DND-41 (cell line): ENCODE results near the gene MBOAT1.

ENCODE experiments used
- ATAC-seq: fragments of 200-7000 bp; cut with Tn5 transposase; 3 replicates; pipeline ENCODE4 v1.9.1; 2021; ENCODE audit warnings: low read depth; ENCODE audit not compliant: insufficient read depth
- DNase-seq: peaks from one replicate; pipeline ENCODE4 v3.0.0-alpha.2; 2020
- H2AFZ ChIP-seq: 2 replicates; pipeline ENCODE4 v1.6.0; 2012; ENCODE audit warnings: low read depth, low read length
- H3K27ac ChIP-seq: 2 replicates; pipeline ENCODE4 v1.5.1; 2012; ENCODE audit warnings: low read length, inconsistent platforms
- H3K27me3 ChIP-seq: fragments of 200-600 bp; sonication (generic); 2 replicates; pipeline ENCODE4 v1.6.0; 2012; ENCODE audit warnings: low read length, mild to moderate bottlenecking, inconsistent platforms; ENCODE audit not compliant: insufficient read depth, poor library complexity
- H3K36me3 ChIP-seq: 2 replicates; pipeline ENCODE4 v1.5.1; 2012; ENCODE audit warnings: low read length, inconsistent platforms; ENCODE audit not compliant: insufficient read depth
- H3K4me1 ChIP-seq: 2 replicates; pipeline ENCODE4 v1.5.1; 2012; ENCODE audit warnings: mild to moderate bottlenecking, low read length; ENCODE audit not compliant: insufficient read depth
- H3K4me2 ChIP-seq: 2 replicates; pipeline ENCODE4 v1.6.0; 2012; ENCODE audit warnings: mild to moderate bottlenecking, moderate library complexity, low read length, inconsistent platforms; ENCODE audit not compliant: insufficient read depth
- H3K4me3 ChIP-seq, 2 experiments: fragments of 200-600 bp in 1 of 2; shearing (Covaris generic) in 1 of 2; 2 replicates each; pipeline ENCODE4 v1.5.1; 2012 to 2016; ENCODE audit warnings: inconsistent platforms in 2 of 2, low read length in 2 of 2, mild to moderate bottlenecking in 2 of 2, low read depth in 1 of 2, moderate library complexity in 1 of 2
- H3K79me2 ChIP-seq: 2 replicates; pipeline ENCODE4 v1.6.0; 2012; ENCODE audit warnings: low read length, inconsistent platforms; ENCODE audit not compliant: insufficient read depth
- H3K9ac ChIP-seq: 2 replicates; pipeline ENCODE4 v1.6.0; 2012; ENCODE audit warnings: low read depth, mild to moderate bottlenecking, inconsistent platforms, low read length, moderate library complexity
- H3K9me3 ChIP-seq: 2 replicates; pipeline ENCODE4 v1.5.1; 2012; ENCODE audit warnings: low read length, moderate library complexity, mild to moderate bottlenecking, inconsistent platforms; ENCODE audit not compliant: insufficient read depth, severe bottlenecking
- H4K20me1 ChIP-seq: 2 replicates; pipeline ENCODE4 v1.6.0; 2012; ENCODE audit warnings: low read length; ENCODE audit not compliant: insufficient read depth
- EZH2 ChIP-seq: IDR thresholded peaks from 3 replicates; pipeline ENCODE4 v1.6.1; 2012; ENCODE audit warnings: borderline replicate concordance, low read depth, mild to moderate bottlenecking, moderate library complexity, low read length, inconsistent platforms; ENCODE audit not compliant: severe bottlenecking
- TF ChIP-seq, protein P1 (sequence below): IDR thresholded peaks from 2 replicates; pipeline ENCODE4 v1.5.1; 2012; ENCODE audit warnings: borderline replicate concordance, low read length, moderate library complexity, mild to moderate bottlenecking; ENCODE audit not compliant: poor library complexity, severe bottlenecking; ENCODE audit errors: extremely low read depth

The MBOAT1 gene

GRCh38 chr6:20198775-20199174 is 13.5 kb downstream of the MBOAT1 start:
- DNase-seq (no peak), ATAC-seq (no peak)
- H3K27me3 ChIP-seq = no peaks in the 10 kb centered on the region
- peaks cover 32% of the 10 kb centered on the region for H3K4me1 ChIP-seq
- H3K36me3 ChIP-seq = peaks cover 19% of the 10 kb centered on the region; the same call in 1 of the 2 replicates
- H3K9me3 ChIP-seq = no peaks in the 10 kb centered on the region
- H3K4me2 ChIP-seq = no peak overlapping the region
- TF ChIP-seq, protein P1, sequence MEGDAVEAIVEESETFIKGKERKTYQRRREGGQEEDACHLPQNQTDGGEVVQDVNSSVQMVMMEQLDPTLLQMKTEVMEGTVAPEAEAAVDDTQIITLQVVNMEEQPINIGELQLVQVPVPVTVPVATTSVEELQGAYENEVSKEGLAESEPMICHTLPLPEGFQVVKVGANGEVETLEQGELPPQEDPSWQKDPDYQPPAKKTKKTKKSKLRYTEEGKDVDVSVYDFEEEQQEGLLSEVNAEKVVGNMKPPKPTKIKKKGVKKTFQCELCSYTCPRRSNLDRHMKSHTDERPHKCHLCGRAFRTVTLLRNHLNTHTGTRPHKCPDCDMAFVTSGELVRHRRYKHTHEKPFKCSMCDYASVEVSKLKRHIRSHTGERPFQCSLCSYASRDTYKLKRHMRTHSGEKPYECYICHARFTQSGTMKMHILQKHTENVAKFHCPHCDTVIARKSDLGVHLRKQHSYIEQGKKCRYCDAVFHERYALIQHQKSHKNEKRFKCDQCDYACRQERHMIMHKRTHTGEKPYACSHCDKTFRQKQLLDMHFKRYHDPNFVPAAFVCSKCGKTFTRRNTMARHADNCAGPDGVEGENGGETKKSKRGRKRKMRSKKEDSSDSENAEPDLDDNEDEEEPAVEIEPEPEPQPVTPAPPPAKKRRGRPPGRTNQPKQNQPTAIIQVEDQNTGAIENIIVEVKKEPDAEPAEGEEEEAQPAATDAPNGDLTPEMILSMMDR = no peak
- TF ChIP-seq EZH2 = no peak
- H3K79me2 ChIP-seq = peaks cover 82% of the 10 kb centered on the region
- no peak overlapping the region for H2AFZ ChIP-seq
- H4K20me1 ChIP-seq = no peaks in the 10 kb centered on the region
- no peak overlapping the region for H3K4me3 ChIP-seq
- H3K27ac ChIP-seq = no peak overlapping the region; the same call in 1 of the 2 replicates
- no peak overlapping the region for H3K9ac ChIP-seq

DNA sequence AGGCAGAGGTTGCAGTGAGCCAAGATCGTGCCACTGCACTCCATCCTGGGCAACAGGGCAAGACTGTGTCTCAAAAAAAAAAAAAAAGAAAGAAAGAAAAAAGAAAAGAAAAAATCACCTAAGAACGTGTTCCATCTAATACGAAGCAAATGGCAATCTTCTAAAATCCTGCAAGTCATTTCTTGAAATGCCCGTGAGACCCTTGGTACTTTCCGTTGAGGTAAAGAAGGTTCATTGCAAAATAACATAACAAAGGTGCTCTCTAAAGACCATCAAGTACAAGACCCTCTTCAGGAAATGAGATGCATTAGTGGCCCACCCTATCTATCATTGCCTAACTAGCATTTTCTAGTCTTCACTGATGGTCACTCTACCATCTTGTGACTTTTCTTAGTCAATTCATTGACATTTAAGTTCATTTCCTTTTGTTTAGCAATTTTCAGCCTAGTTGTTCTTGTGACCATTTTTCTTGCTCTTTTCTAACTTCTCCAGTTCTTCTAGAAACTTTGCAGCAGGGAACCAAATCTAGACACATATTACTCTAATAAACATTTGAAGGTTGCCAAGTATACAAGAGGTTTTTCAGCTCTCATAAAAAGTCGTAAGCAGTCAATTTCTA is 14.0 kb downstream of the MBOAT1 start:
- TF ChIP-seq, protein P1 = no peak
- TF ChIP-seq EZH2 = no peak
- DNase-seq (no peak), ATAC-seq (no peak)
- no peak overlapping the region for H3K4me2 ChIP-seq
- peaks cover 19% of the 10 kb centered on the region; the same call in 1 of the 2 replicates for H3K36me3 ChIP-seq
- no peaks in the 10 kb centered on the region for H3K27me3 ChIP-seq
- no peak overlapping the region for H2AFZ ChIP-seq
- H3K9me3 ChIP-seq = no peaks in the 10 kb centered on the region
- H3K27ac ChIP-seq = no peak overlapping the region
- H3K9ac ChIP-seq = no peak overlapping the region
- H3K4me1 ChIP-seq = peaks cover 28% of the 10 kb centered on the region
- peaks cover 77% of the 10 kb centered on the region for H3K79me2 ChIP-seq
- H4K20me1 ChIP-seq = no peaks in the 10 kb centered on the region
- no peak overlapping the region for H3K4me3 ChIP-seq

- Histone ChIP-seq H2AFZ (no peak overlapping the region), H3K9ac (no peak overlapping the region), H3K9me3 (no peaks in the 10 kb centered on the region), H3K27me3 (no peaks in the 10 kb centered on the region), H3K79me2 (peaks cover 73% of the 10 kb centered on the region), H3K36me3 (peaks cover 19% of the 10 kb centered on the region; the same call in 1 of the 2 replicates), H3K27ac (no peak overlapping the region), H3K4me3 (no peak overlapping the region), H4K20me1 (no peaks in the 10 kb centered on the region), H3K4me2 (no peak overlapping the region), H3K4me1 (peaks cover 17% of the 10 kb centered on the region)
- TF ChIP-seq, protein P1 = no peak
- no peak for TF ChIP-seq EZH2
- DNase-seq (no peak), ATAC-seq (no peak)
Measured at GRCh38 chr6:20197251-20197650, 15.0 kb downstream of the MBOAT1 start.

- H3K9ac ChIP-seq = no peak overlapping the region
- peaks cover 14% of the 10 kb centered on the region; the same call in 1 of the 2 replicates for H3K36me3 ChIP-seq
- H3K9me3 ChIP-seq = no peaks in the 10 kb centered on the region
- no peaks in the 10 kb centered on the region for H3K27me3 ChIP-seq
- no peak for DNase-seq
- no peaks in the 10 kb centered on the region for H3K4me1 ChIP-seq
- H3K79me2 ChIP-seq = peaks cover 64% of the 10 kb centered on the region
- TF ChIP-seq EZH2 = no peak
- TF ChIP-seq, protein P1 = no peak
- ATAC-seq = no peak
- no peak overlapping the region for H3K4me3 ChIP-seq
- no peaks in the 10 kb centered on the region for H4K20me1 ChIP-seq
- no peak overlapping the region for H3K4me2 ChIP-seq
- no peak overlapping the region for H3K27ac ChIP-seq
- H2AFZ ChIP-seq = no peak overlapping the region
Measured at GRCh38 chr6:20192625-20193024, 19.6 kb downstream of the MBOAT1 start.
